ENCODE measurements around the gene SAPCD1. TPM values are rescaled to one million over a fixed set of nuclear protein-coding genes. Genes with fewer than 3 reads are reported as not detected.

The SAPCD1 gene
- total and polyA plus RNA-seq, 4 donors = 0.59 to 2.6 (median 0.68) TPM; not detected in 1

DNA sequence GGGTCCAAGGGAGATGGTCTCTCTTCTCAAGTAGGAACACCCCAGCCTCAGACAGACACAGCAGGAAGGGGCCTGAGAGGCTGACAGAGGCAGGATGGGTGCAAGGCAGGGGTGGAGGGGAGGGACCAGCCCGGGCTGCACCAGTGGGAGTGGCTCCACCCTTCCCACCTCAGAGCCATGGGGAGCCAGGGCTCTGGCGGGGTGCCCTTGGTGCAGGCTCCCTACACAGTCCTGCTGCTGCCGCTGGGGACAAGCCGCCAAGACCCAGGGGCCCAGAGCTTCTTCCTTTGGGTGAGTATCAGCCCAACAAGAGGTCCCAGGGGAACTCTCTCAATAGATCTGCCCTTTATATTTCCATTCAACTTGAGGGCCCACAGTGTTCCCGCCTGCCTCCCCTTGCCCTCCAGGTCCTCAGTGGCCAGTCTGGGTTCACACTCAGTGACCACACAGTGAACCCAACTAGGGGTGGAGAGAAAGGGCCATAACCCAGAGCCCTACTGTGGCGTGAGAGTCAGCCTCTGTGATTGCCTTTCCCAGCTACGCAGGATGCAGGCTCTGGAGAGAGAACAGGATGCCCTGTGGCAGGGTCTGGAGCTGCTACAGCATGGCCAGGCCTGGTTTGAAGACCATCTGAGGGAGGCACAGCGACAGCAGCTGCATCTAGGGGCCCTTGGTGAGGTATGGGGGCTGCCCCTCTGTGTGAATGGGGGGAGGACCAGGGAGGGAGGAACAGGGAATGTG lies 592 bp downstream of the SAPCD1 start:
- DNase-seq (ENCODE audit: low spot score) = no peak
- Histone ChIP-seq H3K9ac (ENCODE audit: low read depth in 1 of 2, low read length in 2 of 2) (no peak overlapping the region), H3K27me3 (ENCODE audit: control insufficient read depth in 4 of 4, insufficient read depth in 4 of 4, low read length in 3 of 4) (no peaks in the 10 kb centered on the region), H3K36me3 (ENCODE audit: control insufficient read depth in 4 of 4, insufficient read depth in 3 of 4, low read depth in 1 of 4, low read length in 3 of 4) (no peaks in the 10 kb centered on the region), H3K9me3 (ENCODE audit: control insufficient read depth in 4 of 4, low read length in 3 of 4) (no peaks in the 10 kb centered on the region), H3K4me3 (ENCODE audit: low read depth in 1 of 3, low read length in 3 of 3) (no peak overlapping the region), H3K4me1 (ENCODE audit: control insufficient read depth in 4 of 4, insufficient read depth in 4 of 4, low read length in 3 of 4) (no peaks in the 10 kb centered on the region), H3K27ac (ENCODE audit: low read depth in 1 of 2, low read length in 2 of 2) (no peak overlapping the region)
- 83% methylated on average over 8 of the region's 8 CpGs for WGBS
- TF ChIP-seq SP1 (IDR thresholded peaks at IDR 0.05) = no peak
- TF ChIP-seq JUND (IDR thresholded peaks at IDR 0.05) = no peak
- TF ChIP-seq FOXA1 (IDR thresholded peaks at IDR 0.05) = no peak

DNA sequence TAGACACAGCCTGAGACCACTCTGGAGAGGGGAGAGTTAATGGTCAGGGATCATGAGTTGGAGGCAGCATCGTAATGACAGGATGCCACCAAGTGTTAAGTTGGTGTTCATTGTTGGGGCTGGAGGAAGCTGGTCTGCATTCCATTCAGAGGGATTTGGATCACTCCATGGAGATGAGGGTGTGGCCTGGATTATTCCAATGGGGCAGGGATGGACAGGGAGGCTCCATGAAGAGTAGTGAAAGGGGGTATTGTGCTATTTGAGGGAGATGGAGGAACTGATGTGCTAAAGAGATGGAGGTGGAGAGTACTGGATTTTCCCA lies 1.1 kb downstream of the SAPCD1 start:
- Histone ChIP-seq H3K9me3 (ENCODE audit: control insufficient read depth in 4 of 4, low read length in 3 of 4) (no peaks in the 10 kb centered on the region), H3K4me3 (ENCODE audit: low read depth in 1 of 3, low read length in 3 of 3) (no peak overlapping the region), H3K9ac (ENCODE audit: low read depth in 1 of 2, low read length in 2 of 2) (no peak overlapping the region), H3K27ac (ENCODE audit: low read depth in 1 of 2, low read length in 2 of 2) (no peak overlapping the region), H3K4me1 (ENCODE audit: control insufficient read depth in 4 of 4, insufficient read depth in 4 of 4, low read length in 3 of 4) (no peaks in the 10 kb centered on the region), H3K27me3 (ENCODE audit: control insufficient read depth in 4 of 4, insufficient read depth in 4 of 4, low read length in 3 of 4) (no peaks in the 10 kb centered on the region), H3K36me3 (ENCODE audit: control insufficient read depth in 4 of 4, insufficient read depth in 3 of 4, low read depth in 1 of 4, low read length in 3 of 4) (no peaks in the 10 kb centered on the region)
- WGBS = 40% methylated on average over 1 of the region's 1 CpG
- TF ChIP-seq RXRA (IDR thresholded peaks at IDR 0.05) (no peak), RAD21 (IDR thresholded peaks at IDR 0.05) (no peak), TAF1 (conservative IDR thresholded peaks at IDR 0.05) (no peak), SP1 (IDR thresholded peaks at IDR 0.05) (no peak), NR2F2 (IDR thresholded peaks at IDR 0.05) (no peak), FOXA2 (IDR thresholded peaks at IDR 0.05) (no peak), HNF4A (conservative IDR thresholded peaks at IDR 0.05) (no peak), EGR1 (IDR thresholded peaks at IDR 0.05; ENCODE audit: low read depth in 2 of 2) (no peak), YY1 (IDR thresholded peaks at IDR 0.05) (no peak), FOXA1 (IDR thresholded peaks at IDR 0.05) (no peak), HNF4G (IDR thresholded peaks at IDR 0.05) (no peak), GABPA (IDR thresholded peaks at IDR 0.05 in 1 of 2, conservative IDR thresholded peaks at IDR 0.05 in 1 of 2) (no peak), ATF3 (IDR thresholded peaks at IDR 0.05) (no peak), JUND (IDR thresholded peaks at IDR 0.05) (no peak)
- TF ChIP-seq, protein P1, sequence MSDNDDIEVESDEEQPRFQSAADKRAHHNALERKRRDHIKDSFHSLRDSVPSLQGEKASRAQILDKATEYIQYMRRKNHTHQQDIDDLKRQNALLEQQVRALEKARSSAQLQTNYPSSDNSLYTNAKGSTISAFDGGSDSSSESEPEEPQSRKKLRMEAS (IDR thresholded peaks at IDR 0.05) = no peak
- TF ChIP-seq, protein P2, sequence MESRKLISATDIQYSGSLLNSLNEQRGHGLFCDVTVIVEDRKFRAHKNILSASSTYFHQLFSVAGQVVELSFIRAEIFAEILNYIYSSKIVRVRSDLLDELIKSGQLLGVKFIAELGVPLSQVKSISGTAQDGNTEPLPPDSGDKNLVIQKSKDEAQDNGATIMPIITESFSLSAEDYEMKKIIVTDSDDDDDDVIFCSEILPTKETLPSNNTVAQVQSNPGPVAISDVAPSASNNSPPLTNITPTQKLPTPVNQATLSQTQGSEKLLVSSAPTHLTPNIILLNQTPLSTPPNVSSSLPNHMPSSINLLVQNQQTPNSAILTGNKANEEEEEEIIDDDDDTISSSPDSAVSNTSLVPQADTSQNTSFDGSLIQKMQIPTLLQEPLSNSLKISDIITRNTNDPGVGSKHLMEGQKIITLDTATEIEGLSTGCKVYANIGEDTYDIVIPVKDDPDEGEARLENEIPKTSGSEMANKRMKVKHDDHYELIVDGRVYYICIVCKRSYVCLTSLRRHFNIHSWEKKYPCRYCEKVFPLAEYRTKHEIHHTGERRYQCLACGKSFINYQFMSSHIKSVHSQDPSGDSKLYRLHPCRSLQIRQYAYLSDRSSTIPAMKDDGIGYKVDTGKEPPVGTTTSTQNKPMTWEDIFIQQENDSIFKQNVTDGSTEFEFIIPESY (IDR thresholded peaks at IDR 0.05) = no peak
- TF ChIP-seq, protein P3, sequence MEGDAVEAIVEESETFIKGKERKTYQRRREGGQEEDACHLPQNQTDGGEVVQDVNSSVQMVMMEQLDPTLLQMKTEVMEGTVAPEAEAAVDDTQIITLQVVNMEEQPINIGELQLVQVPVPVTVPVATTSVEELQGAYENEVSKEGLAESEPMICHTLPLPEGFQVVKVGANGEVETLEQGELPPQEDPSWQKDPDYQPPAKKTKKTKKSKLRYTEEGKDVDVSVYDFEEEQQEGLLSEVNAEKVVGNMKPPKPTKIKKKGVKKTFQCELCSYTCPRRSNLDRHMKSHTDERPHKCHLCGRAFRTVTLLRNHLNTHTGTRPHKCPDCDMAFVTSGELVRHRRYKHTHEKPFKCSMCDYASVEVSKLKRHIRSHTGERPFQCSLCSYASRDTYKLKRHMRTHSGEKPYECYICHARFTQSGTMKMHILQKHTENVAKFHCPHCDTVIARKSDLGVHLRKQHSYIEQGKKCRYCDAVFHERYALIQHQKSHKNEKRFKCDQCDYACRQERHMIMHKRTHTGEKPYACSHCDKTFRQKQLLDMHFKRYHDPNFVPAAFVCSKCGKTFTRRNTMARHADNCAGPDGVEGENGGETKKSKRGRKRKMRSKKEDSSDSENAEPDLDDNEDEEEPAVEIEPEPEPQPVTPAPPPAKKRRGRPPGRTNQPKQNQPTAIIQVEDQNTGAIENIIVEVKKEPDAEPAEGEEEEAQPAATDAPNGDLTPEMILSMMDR (IDR thresholded peaks at IDR 0.05; ENCODE audit: low read depth, low read length, missing input control) = no peak
- TF ChIP-seq, protein P4, sequence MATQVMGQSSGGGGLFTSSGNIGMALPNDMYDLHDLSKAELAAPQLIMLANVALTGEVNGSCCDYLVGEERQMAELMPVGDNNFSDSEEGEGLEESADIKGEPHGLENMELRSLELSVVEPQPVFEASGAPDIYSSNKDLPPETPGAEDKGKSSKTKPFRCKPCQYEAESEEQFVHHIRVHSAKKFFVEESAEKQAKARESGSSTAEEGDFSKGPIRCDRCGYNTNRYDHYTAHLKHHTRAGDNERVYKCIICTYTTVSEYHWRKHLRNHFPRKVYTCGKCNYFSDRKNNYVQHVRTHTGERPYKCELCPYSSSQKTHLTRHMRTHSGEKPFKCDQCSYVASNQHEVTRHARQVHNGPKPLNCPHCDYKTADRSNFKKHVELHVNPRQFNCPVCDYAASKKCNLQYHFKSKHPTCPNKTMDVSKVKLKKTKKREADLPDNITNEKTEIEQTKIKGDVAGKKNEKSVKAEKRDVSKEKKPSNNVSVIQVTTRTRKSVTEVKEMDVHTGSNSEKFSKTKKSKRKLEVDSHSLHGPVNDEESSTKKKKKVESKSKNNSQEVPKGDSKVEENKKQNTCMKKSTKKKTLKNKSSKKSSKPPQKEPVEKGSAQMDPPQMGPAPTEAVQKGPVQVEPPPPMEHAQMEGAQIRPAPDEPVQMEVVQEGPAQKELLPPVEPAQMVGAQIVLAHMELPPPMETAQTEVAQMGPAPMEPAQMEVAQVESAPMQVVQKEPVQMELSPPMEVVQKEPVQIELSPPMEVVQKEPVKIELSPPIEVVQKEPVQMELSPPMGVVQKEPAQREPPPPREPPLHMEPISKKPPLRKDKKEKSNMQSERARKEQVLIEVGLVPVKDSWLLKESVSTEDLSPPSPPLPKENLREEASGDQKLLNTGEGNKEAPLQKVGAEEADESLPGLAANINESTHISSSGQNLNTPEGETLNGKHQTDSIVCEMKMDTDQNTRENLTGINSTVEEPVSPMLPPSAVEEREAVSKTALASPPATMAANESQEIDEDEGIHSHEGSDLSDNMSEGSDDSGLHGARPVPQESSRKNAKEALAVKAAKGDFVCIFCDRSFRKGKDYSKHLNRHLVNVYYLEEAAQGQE (IDR thresholded peaks at IDR 0.05) = no peak
- no peak for DNase-seq (ENCODE audit: low spot score)
